ENCODE data around the gene FHOD1.
A peak's percentile ranks its signal among the peaks of the same experiment; 100 is the strongest.

FHOD1 gene

GRCh38 chr16:67277294-67277998, 30.2 kb upstream of the FHOD1 start:
- DNase-seq: no peak

- no peak for DNase-seq
Observed at GRCh38 chr16:67275321-67275720, 28.0 kb upstream of the FHOD1 start.

- DNase-seq: no peak
Observed at GRCh38 chr16:67271446-67271845, 24.2 kb upstream of the FHOD1 start.

GRCh38 chr16:67270931-67271338, 23.7 kb upstream of the FHOD1 start:
- no peak for DNase-seq

- no peak for DNase-seq
Observed at GRCh38 chr16:67269766-67270165, 22.5 kb upstream of the FHOD1 start.

GRCh38 chr16:67268136-67268579, 20.9 kb upstream of the FHOD1 start:
- DNase-seq: no peak

- no peak for DNase-seq
Observed at GRCh38 chr16:67265834-67266233, 18.6 kb upstream of the FHOD1 start.

GRCh38 chr16:67264866-67265265, 17.6 kb upstream of the FHOD1 start:
- no peak for DNase-seq

- no peak for DNase-seq
Observed at GRCh38 chr16:67264277-67264676, 17.0 kb upstream of the FHOD1 start.

GRCh38 chr16:67263201-67263600, 15.9 kb upstream of the FHOD1 start:
- DNase-seq: no peak

- peak; percentile 6 for DNase-seq
Observed at GRCh38 chr16:67260426-67261063, 13.3 kb upstream of the FHOD1 start.

GRCh38 chr16:67259705-67260104, 12.4 kb upstream of the FHOD1 start:
- DNase-seq: no peak

- DNase-seq: no peak
Observed at GRCh38 chr16:67258161-67258835, 11.0 kb upstream of the FHOD1 start.

GRCh38 chr16:67257486-67258160, 10.3 kb upstream of the FHOD1 start:
- no peak for DNase-seq

- DNase-seq: no peak
Observed at GRCh38 chr16:67256701-67257230, 9.5 kb upstream of the FHOD1 start.

- DNase-seq: no peak
Observed at GRCh38 chr16:67255553-67256221, 8.4 kb upstream of the FHOD1 start.

GRCh38 chr16:67254801-67255552, 7.7 kb upstream of the FHOD1 start:
- DNase-seq: no peak

- DNase-seq: no peak
Observed at GRCh38 chr16:67252609-67253497, 5.6 kb upstream of the FHOD1 start.

- DNase-seq: no peak
Observed at GRCh38 chr16:67250045-67250327, 2.7 kb upstream of the FHOD1 start.

GRCh38 chr16:67249178-67250044, 2.1 kb upstream of the FHOD1 start:
- no peak for DNase-seq
